OCI-M2 (cell line): ENCODE measurements around the gene KRTAP10-4.

ENCODE experiments used
- DNase-seq: peaks from one replicate; lab custom pipeline; 2025; ENCODE audit not compliant: unreplicated experiment; lab: John Stamatoyannopoulos, UW

KRTAP10-4 gene

GRCh38 chr21:44615911-44616590 lies 42.5 kb downstream of the KRTAP10-4 start:
- no peak for DNase-seq

- no peak for DNase-seq
Measured at GRCh38 chr21:44616591-44616926, 43.0 kb downstream of the KRTAP10-4 start.

GRCh38 chr21:44617071-44617501 lies 43.6 kb downstream of the KRTAP10-4 start:
- no peak for DNase-seq

DNA sequence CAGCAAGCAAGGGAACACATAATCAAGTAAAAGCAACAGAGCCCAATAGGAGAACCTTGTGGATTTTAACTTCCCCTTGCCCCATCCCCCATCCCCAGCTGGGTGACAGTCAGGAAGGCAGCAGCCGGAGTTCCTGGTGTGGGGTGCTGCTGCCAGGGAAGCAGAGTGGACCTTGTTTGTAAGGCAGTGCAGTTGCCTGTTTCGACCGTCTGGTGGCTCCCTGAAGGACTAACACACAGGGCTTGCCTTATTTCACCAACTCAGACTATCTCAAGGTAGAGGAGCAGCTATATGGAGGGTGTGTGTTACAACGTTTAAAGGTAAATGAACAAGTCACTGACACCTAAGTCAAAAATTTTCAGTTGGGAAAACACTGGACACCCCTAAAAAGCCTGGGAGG lies 45.0 kb downstream of the KRTAP10-4 start:
- DNase-seq = no peak

DNA sequence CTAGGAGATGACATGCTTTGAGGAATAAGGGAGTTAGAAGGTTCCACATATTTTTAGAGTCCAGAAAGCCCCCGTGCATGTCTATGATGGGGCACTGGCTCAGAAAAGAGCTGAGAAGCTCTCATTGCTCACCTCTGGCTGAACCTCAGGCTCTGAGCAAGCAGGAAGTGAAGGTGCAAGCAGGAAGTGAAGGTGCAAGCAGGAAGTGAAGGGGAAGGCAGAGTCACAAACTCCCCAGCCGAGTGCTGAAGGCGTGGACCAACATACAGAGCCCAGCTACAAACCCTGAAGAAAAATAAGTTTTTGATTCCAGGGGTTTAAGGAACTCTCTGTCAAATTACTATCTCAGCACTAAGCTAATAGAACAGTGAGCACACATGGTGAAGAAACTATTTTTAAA lies 45.4 kb downstream of the KRTAP10-4 start:
- no peak for DNase-seq

DNA sequence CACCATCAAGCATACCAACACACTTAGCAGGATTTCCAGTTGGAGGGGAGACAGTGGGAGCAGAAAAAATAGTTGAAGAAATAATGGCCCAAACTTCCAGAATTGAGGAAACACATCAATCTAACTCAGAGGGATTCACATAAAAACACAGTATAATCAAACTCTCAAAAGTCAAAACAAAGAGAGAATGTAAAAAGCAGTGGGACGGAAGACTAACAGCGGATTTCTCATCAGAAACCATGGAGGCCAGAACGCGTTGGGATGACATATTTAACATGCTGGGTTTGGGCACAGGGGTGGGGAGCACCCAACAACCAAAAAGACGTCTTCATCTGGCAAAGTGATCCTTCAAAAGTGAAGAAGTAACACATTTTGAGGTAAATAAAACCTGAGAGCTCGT lies 46.4 kb downstream of the KRTAP10-4 start:
- DNase-seq = no peak

GRCh38 chr21:44623575-44623974 lies 50.0 kb downstream of the KRTAP10-4 start:
- DNase-seq = no peak
